Activated T-helper 1 cell treated with anti-CD3 and anti-CD28 coated beads, Interleukin-2, amount 50 U/mL, for 16 hours (primary cell): ENCODE measurements around the gene PLEKHA7.
"Not testable (repeated sequence)": the region's sequence is repeated elsewhere in the genome, so short reads cannot be mapped to it uniquely, and the experiment has no call there.

Experiments
- DNase-seq, 2 donors: peaks; one replicate each; pipeline ENCODE4 v3.0.0-alpha.2; 2020; ENCODE audit warnings: low read depth in 1 of 2, low spot score in 1 of 2

The PLEKHA7 gene

GRCh38 chr11:16942911-16943310 lies 71.3 kb downstream of the PLEKHA7 start:
- no peak for DNase-seq

DNA sequence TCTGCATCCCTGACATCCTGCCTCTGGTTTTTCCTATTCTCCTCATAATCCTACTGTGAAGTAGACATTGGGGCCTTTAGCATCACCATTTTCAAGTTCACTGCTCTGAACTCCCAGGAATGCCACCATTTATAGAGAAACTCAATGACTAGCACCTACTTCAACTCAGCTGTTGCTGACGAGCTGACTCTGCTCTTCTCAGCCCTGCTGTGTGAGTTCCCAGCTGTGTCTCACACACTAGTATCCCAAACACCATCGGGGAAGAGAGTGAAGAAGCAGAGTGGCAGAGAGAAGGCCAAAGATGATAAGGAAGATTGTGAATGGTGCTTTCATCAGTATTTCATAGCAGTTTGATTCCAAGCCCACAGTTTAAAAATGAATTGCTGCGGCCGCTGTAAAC lies 71.9 kb downstream of the PLEKHA7 start:
- no peak for DNase-seq

- DNase-seq, result no peak
These were observed 72.3 kb downstream of the PLEKHA7 start for GRCh38 chr11:16941935-16942334.

- no peak for DNase-seq
These were observed 76.2 kb downstream of the PLEKHA7 start for GRCh38 chr11:16938061-16938460.

DNA sequence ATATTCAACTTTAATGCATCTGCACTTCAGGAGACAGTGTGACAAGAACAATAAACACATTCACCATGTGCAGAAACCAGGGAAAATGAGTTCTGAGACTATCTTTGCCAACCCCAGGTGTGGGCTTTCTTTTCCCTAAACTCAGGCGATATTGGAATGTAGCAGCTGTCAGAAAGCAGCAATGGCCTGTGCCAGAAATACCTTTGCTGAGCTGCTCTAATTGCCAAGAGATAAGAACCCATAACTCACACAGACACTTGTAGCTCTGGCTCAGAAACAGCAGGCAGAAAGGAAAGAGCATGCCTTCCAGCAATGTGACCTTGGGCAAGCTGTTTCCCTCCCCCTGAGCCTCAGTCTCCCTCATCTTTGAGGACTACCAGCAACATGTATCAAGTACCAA lies 77.6 kb downstream of the PLEKHA7 start:
- DNase-seq, result no peak

DNA sequence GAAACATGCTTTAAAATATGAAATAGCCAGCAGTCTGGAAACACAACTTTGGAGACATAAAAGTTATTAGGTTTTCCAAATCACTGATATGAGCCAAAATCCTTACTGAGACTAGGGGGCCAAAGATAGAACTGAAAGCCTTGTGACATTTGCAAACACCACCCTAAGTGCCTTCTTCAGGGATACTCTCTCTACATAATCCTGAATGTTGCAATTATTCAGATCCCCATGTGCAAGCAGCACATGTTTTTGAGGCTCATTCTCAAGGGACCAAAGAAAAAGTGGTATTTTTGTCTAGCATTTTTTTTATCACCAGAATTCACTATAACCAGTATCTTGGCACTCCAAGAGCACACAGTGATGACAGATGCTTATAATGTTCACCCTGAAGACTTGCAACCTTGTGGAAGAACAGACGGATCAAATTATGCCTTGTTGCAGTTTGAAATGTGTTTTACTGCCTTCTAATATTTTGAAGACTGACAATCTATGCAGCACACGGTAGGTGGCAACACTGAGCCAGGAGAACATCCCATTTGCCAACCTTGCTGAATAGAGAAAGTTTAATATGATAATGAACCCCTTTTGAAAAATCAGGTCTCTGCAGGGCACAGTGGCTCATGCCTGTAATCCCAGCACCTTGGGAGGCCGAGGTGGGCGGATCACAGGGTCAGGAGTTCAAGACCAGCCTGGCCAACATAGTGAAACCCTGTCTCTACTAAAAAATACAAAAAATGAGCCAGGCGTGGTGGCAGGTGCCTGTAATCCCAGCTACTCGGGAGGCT lies 78.5 kb downstream of the PLEKHA7 start:
- DNase-seq, result no peak

GRCh38 chr11:16933756-16934603 lies 80.2 kb downstream of the PLEKHA7 start:
- no peak for DNase-seq

DNA sequence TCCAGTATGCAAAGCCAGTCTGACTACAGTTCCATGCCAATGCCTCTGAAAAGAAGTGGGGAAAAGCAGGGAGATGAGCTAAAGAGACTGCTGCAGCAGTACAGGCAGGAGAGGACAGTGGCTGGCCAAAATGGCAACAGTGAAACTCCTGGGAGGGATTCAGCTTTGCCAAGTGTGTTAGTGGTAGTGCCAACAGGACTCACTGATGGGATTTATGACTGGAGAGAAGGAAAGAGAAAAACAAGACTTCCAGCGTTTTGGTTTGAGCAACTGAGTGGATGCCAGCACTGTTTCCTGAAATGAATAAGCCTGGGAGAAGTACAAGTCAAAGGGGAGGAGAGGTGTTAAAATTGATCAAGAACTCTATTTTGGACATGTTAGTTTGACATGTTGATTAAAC lies 80.9 kb downstream of the PLEKHA7 start:
- no peak for DNase-seq

DNA sequence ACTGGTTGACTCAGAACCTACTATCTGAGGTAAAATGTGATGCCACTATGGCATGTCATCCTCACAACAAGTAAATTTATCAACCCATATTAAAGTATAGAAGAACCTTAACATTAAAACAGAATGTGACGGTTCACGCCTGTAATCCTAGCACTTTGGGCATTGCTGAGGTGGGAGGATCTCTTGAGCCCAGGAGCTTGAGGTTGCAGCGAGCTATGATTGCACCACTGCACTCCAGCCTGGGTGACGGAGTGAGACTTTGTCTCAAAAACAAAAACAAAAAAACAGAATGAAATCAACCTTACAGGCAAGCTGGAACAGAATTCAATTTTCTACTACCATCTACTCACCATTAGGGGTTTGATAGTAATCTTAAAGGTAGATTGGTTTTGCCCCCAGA lies 86.2 kb downstream of the PLEKHA7 start:
- DNase-seq, result no peak

- no peak for DNase-seq
These were observed 87.2 kb downstream of the PLEKHA7 start for GRCh38 chr11:16926883-16927626.

GRCh38 chr11:16925561-16926065 lies 88.6 kb downstream of the PLEKHA7 start:
- DNase-seq, result no peak

DNA sequence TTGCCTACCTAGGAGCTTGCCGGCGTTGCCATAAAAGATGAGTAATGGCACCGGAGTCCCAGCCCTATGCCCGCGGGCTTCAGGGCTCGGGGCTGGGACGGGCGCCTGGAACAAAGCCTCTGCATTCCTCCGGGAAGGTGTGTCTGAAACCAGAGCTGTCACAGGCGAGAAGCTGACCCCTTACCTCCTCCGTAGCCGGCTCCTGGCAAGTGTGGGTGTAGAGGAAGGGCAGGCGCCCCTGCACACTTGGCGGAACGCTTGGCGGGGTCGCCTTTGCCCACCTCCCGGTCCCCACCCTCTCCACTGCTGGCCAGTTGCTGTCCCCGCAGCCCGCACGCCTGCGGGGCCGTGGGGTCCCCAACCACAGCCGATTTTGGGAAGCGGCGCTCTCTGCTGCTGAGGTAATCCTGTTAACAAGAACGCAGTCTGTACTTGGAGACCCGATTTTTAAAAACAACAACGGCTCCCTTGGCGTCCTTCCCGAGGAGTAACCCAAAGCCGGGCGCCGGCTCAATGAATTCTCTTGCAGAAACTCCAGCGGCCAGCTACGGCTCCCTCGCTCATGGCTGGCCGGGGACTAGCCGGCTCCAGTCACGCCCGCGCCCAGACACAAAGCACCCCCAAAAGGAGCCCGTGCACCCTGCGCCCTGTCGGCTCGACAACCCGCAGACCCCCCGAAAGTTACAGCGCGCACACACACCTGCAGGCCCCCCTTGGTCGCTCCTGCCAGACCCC lies 89.2 kb downstream of the PLEKHA7 start:
- no peak for DNase-seq

DNA sequence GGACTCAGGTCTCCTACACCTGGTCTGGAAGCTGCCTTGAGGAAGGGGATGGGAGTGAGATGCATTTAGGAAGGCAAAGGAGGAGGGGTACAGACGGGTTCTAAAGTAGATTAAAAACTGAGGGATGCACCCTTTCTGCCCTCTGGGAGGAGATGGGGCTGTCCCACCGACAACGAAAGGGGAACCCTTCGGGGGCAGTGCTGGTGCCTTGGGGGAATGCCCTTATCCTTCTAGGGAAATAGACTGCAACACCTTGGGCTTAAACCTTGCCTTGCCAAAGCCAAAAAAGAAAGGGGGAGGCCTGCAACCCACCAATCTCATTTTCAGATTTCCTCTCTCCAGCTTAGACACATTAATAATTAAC lies 89.8 kb downstream of the PLEKHA7 start:
- DNase-seq, result no peak

GRCh38 chr11:16923987-16924386 lies 90.2 kb downstream of the PLEKHA7 start:
- no peak for DNase-seq

- DNase-seq, result no peak
These were observed 92.5 kb downstream of the PLEKHA7 start for GRCh38 chr11:16921668-16922067.

DNA sequence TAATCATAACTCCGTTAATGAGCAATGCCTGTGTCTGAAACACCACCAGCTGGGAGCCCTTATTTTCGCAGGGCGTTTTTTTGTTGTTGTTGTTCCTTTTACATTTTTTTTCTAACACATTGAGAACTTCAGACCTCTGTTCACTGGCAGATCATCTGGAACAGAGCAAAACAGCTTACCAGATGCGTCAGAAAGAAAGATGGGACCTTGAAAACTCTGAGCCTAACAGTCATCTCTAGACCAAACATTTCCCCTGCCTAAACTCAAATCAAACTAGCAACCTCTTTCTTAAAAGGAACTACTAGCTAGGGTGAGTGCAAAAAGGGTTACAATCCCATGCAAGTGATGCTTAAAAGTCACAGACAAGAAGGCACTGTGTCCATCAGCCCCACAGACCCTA lies 93.2 kb downstream of the PLEKHA7 start:
- no peak for DNase-seq

GRCh38 chr11:16920559-16920958 lies 93.7 kb downstream of the PLEKHA7 start:
- DNase-seq, result no peak

DNA sequence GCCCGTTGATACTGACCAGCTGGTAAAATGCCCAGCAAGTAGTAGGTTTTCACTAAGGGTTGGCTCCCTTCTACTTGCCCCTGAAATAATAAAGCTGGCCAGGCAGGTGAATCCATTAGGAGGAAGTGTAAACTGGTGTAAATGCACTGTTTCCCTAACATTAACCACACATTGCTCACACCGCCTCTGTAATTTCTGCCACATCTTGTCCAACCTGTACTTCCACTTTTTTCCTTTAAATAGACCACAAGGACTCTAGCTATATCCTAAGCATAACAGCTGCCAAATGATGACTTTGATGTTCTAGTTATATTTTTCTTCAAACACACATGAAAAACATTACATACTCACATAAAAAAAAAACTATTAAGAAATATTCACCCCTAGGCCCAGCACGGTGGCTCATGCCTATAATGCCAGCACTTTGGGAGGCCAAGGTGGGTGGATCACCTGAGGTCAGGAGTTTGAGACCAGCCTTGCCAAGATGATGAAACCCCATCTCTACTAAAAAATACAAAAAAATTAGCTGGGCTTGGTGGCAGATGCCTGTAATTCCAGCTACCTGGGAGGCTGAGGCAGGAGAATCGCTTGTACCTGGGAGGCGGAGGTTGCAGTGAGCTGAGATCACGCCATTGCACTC lies 95.6 kb downstream of the PLEKHA7 start:
- not testable (repeated sequence) for DNase-seq

DNA sequence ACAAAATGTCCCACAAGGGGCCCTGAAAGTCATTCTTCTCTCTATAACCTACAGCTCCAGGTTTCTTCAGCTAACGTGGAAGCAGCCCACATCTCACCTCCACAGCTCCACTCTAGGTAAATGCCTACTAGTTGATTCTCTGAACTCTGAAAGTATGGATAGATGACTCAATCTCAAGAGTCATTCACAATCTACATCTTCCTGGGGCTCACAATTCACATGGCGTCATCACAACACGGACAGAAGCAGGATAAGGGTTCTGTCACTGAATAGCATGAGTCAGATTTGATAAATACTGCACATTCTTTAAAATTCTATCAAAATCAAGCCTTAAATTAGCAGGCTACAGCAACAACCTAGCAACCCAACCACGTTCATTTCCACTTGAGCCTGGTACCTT lies 96.3 kb downstream of the PLEKHA7 start:
- no peak for DNase-seq

DNA sequence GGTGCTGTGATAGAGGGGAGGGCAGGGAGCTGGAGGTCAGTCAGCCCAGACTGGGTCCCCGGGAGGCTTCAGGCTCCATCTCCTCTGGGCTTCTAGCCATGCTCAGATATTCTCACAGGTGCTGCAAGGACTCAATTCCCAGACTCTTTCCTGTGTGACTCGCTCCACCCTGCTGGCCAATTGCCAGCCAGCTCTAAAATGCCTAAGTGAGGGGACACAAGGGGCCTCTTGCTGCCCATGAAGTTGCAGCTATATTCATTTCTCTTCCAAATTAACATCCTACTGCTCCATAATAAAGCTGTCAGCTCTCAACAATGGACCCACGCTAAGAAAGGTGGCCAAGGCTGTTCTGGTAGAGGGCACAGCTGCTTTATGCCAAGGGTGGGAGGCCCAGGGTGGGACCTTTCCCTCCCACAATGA lies 101.5 kb downstream of the PLEKHA7 start:
- DNase-seq, result no peak
